OCI-LY1 (cell line): ENCODE data around the gene NDNF.

ENCODE experiments used
- H2AFZ ChIP-seq: fragments of 200-600 bp; sonication (generic), shearing (Covaris generic); 2 replicates; pipeline ENCODE4 v1.6.0; 2014; ENCODE audit warnings: antibody characterized with exemption, mild to moderate bottlenecking, low read length
- H3F3A ChIP-seq: fragments of 200-600 bp; sonication (generic), shearing (Covaris generic); 2 replicates; pipeline ENCODE4 v1.6.0; 2014; ENCODE audit warnings: mild to moderate bottlenecking, antibody characterized with exemption, low read length, moderate library complexity; ENCODE audit not compliant: insufficient read depth
- H3K27ac ChIP-seq: fragments of 200-600 bp; sonication (generic); 2 replicates; pipeline ENCODE4 v1.5.1; 2014; ENCODE audit warnings: low read length, mixed run types, mild to moderate bottlenecking, low read depth; ENCODE audit not compliant: poor library complexity, severe bottlenecking
- H3K27me3 ChIP-seq: fragments of 200-600 bp; sonication (generic); 2 replicates; pipeline ENCODE4 v1.6.0; 2014; ENCODE audit warnings: antibody characterized with exemption, mild to moderate bottlenecking, low read length, moderate library complexity; ENCODE audit not compliant: insufficient read depth
- H3K36me3 ChIP-seq: fragments of 200-600 bp; sonication (generic); 2 replicates; pipeline ENCODE4 v1.6.1; 2014; ENCODE audit warnings: mild to moderate bottlenecking, antibody characterized with exemption, low read length, moderate library complexity, mixed read lengths; ENCODE audit not compliant: insufficient read depth
- H3K4me1 ChIP-seq: fragments of 200-600 bp; sonication (generic); 2 replicates; pipeline ENCODE4 v1.5.1; 2014; ENCODE audit warnings: mild to moderate bottlenecking, low read length, moderate library complexity; ENCODE audit not compliant: insufficient read depth, severe bottlenecking
- H3K4me2 ChIP-seq: fragments of 200-600 bp; sonication (generic), shearing (Covaris generic); 2 replicates; pipeline ENCODE4 v1.6.1; 2014; ENCODE audit warnings: low read length
- H3K4me3 ChIP-seq: fragments of 200-600 bp; sonication (generic); 2 replicates; pipeline ENCODE4 v1.5.1; 2014; ENCODE audit warnings: low read length, low read depth, mild to moderate bottlenecking, mixed read lengths; ENCODE audit not compliant: poor library complexity, severe bottlenecking
- H3K79me2 ChIP-seq: fragments of 200-600 bp; shearing (Covaris generic); 2 replicates; pipeline ENCODE4 v1.6.1; 2016; ENCODE audit warnings: mixed run types, low read length, mixed read lengths; ENCODE audit not compliant: insufficient read depth
- H3K9ac ChIP-seq: fragments of 200-600 bp; sonication (generic), shearing (Covaris generic); 2 replicates; pipeline ENCODE4 v1.6.1; 2014; ENCODE audit warnings: mild to moderate bottlenecking, low read length, mixed read lengths
- H3K9me2 ChIP-seq: fragments of 200-600 bp; sonication (generic), shearing (Covaris generic); 2 replicates; pipeline ENCODE4 v1.6.1; 2014; ENCODE audit warnings: low read depth, mild to moderate bottlenecking, low read length, mixed read lengths
- H3K9me3 ChIP-seq: fragments of 200-600 bp; shearing (Covaris generic); 2 replicates; pipeline ENCODE4 v1.6.1; 2014; ENCODE audit warnings: low read length, mixed read lengths
- H4K20me1 ChIP-seq: fragments of 200-600 bp; sonication (generic), shearing (Covaris generic); 2 replicates; pipeline ENCODE4 v1.6.0; 2016; ENCODE audit warnings: mild to moderate bottlenecking, low read length; ENCODE audit not compliant: insufficient read depth
- CTCF ChIP-seq: fragments of 200-600 bp; sonication (generic), shearing (Covaris generic); IDR thresholded peaks from 2 replicates; pipeline ENCODE4 v1.5.1; 2017; ENCODE audit warnings: mild to moderate bottlenecking, antibody characterized with exemption, low read length, moderate library complexity, mixed read lengths
- EZH2 ChIP-seq: fragments of 200-600 bp; sonication (generic), shearing (Covaris generic); IDR thresholded peaks from 2 replicates; pipeline ENCODE4 v1.8.0; 2017; ENCODE audit warnings: borderline replicate concordance, mixed run types, mild to moderate bottlenecking, antibody characterized with exemption, low read length, moderate library complexity, mixed read lengths

NDNF gene

GRCh38 chr4:121026034-121026433, 46.3 kb downstream of the NDNF start:
- no peaks in the 10 kb centered on the region for H3K36me3 ChIP-seq
- no peaks in the 10 kb centered on the region; the same call in 1 of the 2 replicates for H3K9me2 ChIP-seq
- no peak overlapping the region for H3K4me3 ChIP-seq
- H3K4me2 ChIP-seq = no peak overlapping the region
- H3K9me3 ChIP-seq = no peaks in the 10 kb centered on the region
- TF ChIP-seq CTCF = no peak
- TF ChIP-seq EZH2 = no peak
- H3K79me2 ChIP-seq = no peaks in the 10 kb centered on the region
- no peak overlapping the region for H3K27ac ChIP-seq
- H3K4me1 ChIP-seq = no peaks in the 10 kb centered on the region
- no peak overlapping the region for H2AFZ ChIP-seq
- H3K9ac ChIP-seq = no peak overlapping the region
- H3K27me3 ChIP-seq = no peaks in the 10 kb centered on the region
- no peaks in the 10 kb centered on the region for H4K20me1 ChIP-seq
- H3F3A ChIP-seq = no peaks in the 10 kb centered on the region

- TF ChIP-seq EZH2 (no peak), CTCF (no peak)
- H3K36me3 ChIP-seq = no peaks in the 10 kb centered on the region
Observed at GRCh38 chr4:121025540-121025939, 46.8 kb downstream of the NDNF start.

GRCh38 chr4:121018543-121018942, 53.8 kb downstream of the NDNF start:
- Histone ChIP-seq H3K27ac (no peak overlapping the region), H3K79me2 (no peaks in the 10 kb centered on the region), H3K9me2 (no peaks in the 10 kb centered on the region), H3K4me3 (no peak overlapping the region), H3K9me3 (no peaks in the 10 kb centered on the region), H3K4me2 (no peak overlapping the region), H3K27me3 (no peaks in the 10 kb centered on the region), H3K9ac (no peak overlapping the region), H3F3A (no peaks in the 10 kb centered on the region), H3K4me1 (no peaks in the 10 kb centered on the region), H4K20me1 (no peaks in the 10 kb centered on the region), H2AFZ (no peak overlapping the region), H3K36me3 (no peaks in the 10 kb centered on the region)
- TF ChIP-seq CTCF = no peak
- TF ChIP-seq EZH2 = no peak

More at GRCh38 chr4:121025540-121025939, 46.8 kb downstream of the NDNF start:
- Histone ChIP-seq H3F3A (no peaks in the 10 kb centered on the region), H3K9me2 (no peaks in the 10 kb centered on the region; the same call in 1 of the 2 replicates), H3K79me2 (no peaks in the 10 kb centered on the region), H3K27ac (no peak overlapping the region), H2AFZ (no peak overlapping the region), H3K4me3 (no peak overlapping the region), H3K4me1 (no peaks in the 10 kb centered on the region), H3K4me2 (no peak overlapping the region), H4K20me1 (no peaks in the 10 kb centered on the region), H3K9me3 (no peaks in the 10 kb centered on the region), H3K27me3 (no peaks in the 10 kb centered on the region), H3K9ac (no peak overlapping the region)
